Measurements from ENCODE around the gene CAMK2D.

DNA sequence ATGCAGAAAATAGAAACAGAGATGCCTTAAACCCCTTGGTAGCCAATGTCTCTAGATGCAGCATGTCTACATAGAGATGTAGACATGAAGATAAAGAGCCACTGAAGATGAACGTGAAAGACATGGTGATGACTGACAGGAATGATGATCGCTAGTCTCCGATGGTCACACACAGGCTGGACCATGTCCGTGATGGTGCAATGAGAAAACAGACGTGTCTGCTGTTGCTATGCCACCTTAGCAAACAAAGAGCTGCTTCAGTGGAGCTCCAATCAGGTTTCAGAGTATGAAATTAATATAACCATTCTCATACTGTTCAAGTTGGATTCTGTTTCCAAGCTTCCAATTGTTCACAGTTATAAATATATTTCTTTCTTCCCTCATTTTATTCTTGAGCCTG is 256.5 kb downstream of the CAMK2D start:
- no peak for TF ChIP-seq GATA3 (IDR thresholded peaks at IDR 0.05; ENCODE audit: borderline replicate concordance)
- TF ChIP-seq MAFK (IDR thresholded peaks at IDR 0.05; ENCODE audit: partially characterized antibody): no peak
- TF ChIP-seq, protein P1, sequence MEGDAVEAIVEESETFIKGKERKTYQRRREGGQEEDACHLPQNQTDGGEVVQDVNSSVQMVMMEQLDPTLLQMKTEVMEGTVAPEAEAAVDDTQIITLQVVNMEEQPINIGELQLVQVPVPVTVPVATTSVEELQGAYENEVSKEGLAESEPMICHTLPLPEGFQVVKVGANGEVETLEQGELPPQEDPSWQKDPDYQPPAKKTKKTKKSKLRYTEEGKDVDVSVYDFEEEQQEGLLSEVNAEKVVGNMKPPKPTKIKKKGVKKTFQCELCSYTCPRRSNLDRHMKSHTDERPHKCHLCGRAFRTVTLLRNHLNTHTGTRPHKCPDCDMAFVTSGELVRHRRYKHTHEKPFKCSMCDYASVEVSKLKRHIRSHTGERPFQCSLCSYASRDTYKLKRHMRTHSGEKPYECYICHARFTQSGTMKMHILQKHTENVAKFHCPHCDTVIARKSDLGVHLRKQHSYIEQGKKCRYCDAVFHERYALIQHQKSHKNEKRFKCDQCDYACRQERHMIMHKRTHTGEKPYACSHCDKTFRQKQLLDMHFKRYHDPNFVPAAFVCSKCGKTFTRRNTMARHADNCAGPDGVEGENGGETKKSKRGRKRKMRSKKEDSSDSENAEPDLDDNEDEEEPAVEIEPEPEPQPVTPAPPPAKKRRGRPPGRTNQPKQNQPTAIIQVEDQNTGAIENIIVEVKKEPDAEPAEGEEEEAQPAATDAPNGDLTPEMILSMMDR (IDR thresholded peaks at IDR 0.05): no peak
- TF ChIP-seq POLR2A (IDR thresholded peaks at IDR 0.05; ENCODE audit: low read length): no peak
- no peak for TF ChIP-seq RNF2 (IDR thresholded peaks at IDR 0.05; ENCODE audit: borderline replicate concordance, low read depth)
- no peak for TF ChIP-seq SMC3 (IDR thresholded peaks at IDR 0.05)
- no peak for TF ChIP-seq JUN (IDR thresholded peaks at IDR 0.05)
- TF ChIP-seq TP53 (CRISPR knock-in tag; IDR thresholded peaks at IDR 0.05): no peak
- TF ChIP-seq FOSB (CRISPR knock-in tag; IDR thresholded peaks at IDR 0.05): no peak

Data from A549 (cell line).